ENCODE results near the gene ASCL2.

Gene ASCL2

DNA sequence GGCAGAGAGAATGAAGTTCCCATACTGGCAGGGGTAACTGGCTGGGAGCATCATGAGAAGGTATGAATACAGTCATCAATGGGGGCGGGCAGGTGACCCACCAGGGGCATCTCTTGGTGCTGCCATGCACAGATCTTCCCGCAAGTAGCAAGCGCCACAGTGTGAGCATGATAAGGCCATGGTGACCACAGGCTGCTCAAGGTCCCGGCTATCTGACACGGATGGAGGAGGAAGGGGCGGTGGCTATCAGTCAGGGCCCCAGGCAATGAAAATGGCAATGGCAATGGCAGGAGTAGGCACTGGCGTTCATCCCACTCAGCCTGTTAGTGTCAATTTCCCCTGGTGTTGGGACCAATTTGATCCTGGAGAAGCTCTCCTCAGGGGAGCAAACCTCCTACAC, 21.6 kb downstream of the ASCL2 start:
- peaks cover 30 to 35% of the 10 kb centered on the region in 2 experiments for H3K27me3 ChIP-seq (ENCODE audit: control insufficient read depth in 1 of 2, insufficient read depth in 1 of 2, low read length in 2 of 2)
- H3K23ac ChIP-seq (ENCODE audit: low read length in 2 of 2), result no peak overlapping the region
- no peak overlapping the region for H3K27ac ChIP-seq (ENCODE audit: low read length, poor library complexity, severe bottlenecking)
- no peak overlapping the region for H2BK15ac ChIP-seq (ENCODE audit: low read depth, poor library complexity, severe bottlenecking)
- H3K4me3 ChIP-seq (ENCODE audit: insufficient read depth in 1 of 2, low read depth in 1 of 2, low read length in 2 of 2), result no peak overlapping the region
- no peak overlapping the region for H4K8ac ChIP-seq (ENCODE audit: low read length)
- no peak overlapping the region for H2BK12ac ChIP-seq (ENCODE audit: low read length in 2 of 2)
- DNase-seq, result no peak
- H3K4me1 ChIP-seq (ENCODE audit: control insufficient read depth, insufficient read depth, low read depth, low read length), result no peaks in the 10 kb centered on the region
- H3K79me1 ChIP-seq (replicated peaks; ENCODE audit: low read length, poor library complexity, severe bottlenecking), result no peaks in the 10 kb centered on the region
- no peak overlapping the region for H3K9ac ChIP-seq (ENCODE audit: low read length)
- no peak overlapping the region for H3K18ac ChIP-seq (ENCODE audit: low read depth in 1 of 2, low read length in 2 of 2)
- no peak overlapping the region for H3K4ac ChIP-seq (ENCODE audit: low read depth in 1 of 2, low read length in 2 of 2)
- WGBS, result 86% methylated on average over 7 of the region's 7 CpGs
- H2AK5ac ChIP-seq (ENCODE audit: low read length, severe bottlenecking), result no peak overlapping the region
- no peak overlapping the region for H4K91ac ChIP-seq (ENCODE audit: low read length)
- no peak overlapping the region for H3K14ac ChIP-seq (ENCODE audit: low read length in 2 of 2)
- no peak overlapping the region for H2BK5ac ChIP-seq (ENCODE audit: low read depth, low read length, poor library complexity, severe bottlenecking)
- H3K36me3 ChIP-seq (ENCODE audit: control insufficient read depth in 1 of 2, insufficient read depth in 2 of 2, low read depth in 1 of 2, low read length in 2 of 2), result no peaks in the 10 kb centered on the region
- no peak overlapping the region for H2BK120ac ChIP-seq (ENCODE audit: low read depth, low read length)
- H3K9me3 ChIP-seq (ENCODE audit: control insufficient read depth, low read length), result no peaks in the 10 kb centered on the region
- no peak overlapping the region for H2AFZ ChIP-seq (ENCODE audit: low read depth, low read length)
- no peak overlapping the region for H3K4me2 ChIP-seq (ENCODE audit: low read length, poor library complexity, severe bottlenecking)

- 81% methylated on average over 11 of the region's 11 CpGs for WGBS
- Histone ChIP-seq H2AFZ (ENCODE audit: low read depth, low read length) (no peak overlapping the region), H2BK12ac (ENCODE audit: low read length in 2 of 2) (no peak overlapping the region), H3K18ac (ENCODE audit: low read depth in 1 of 2, low read length in 2 of 2) (no peak overlapping the region), H3K14ac (ENCODE audit: low read length in 2 of 2) (no peak overlapping the region), H3K9ac (ENCODE audit: low read length) (no peak overlapping the region), H2BK5ac (ENCODE audit: low read depth, low read length, poor library complexity, severe bottlenecking) (no peak overlapping the region), H3K79me1 (replicated peaks; ENCODE audit: low read length, poor library complexity, severe bottlenecking) (no peaks in the 10 kb centered on the region), H3K4me2 (ENCODE audit: low read length, poor library complexity, severe bottlenecking) (no peak overlapping the region), H2BK15ac (ENCODE audit: low read depth, poor library complexity, severe bottlenecking) (no peak overlapping the region), H3K27me3 (ENCODE audit: control insufficient read depth in 1 of 2, insufficient read depth in 1 of 2, low read length in 2 of 2) (peaks cover 32 to 36% of the 10 kb centered on the region in 2 experiments), H3K4me1 (ENCODE audit: control insufficient read depth, insufficient read depth, low read depth, low read length) (no peaks in the 10 kb centered on the region), H3K23ac (ENCODE audit: low read length in 2 of 2) (no peak overlapping the region), H4K8ac (ENCODE audit: low read length) (no peak overlapping the region), H3K4ac (ENCODE audit: low read depth in 1 of 2, low read length in 2 of 2) (no peak overlapping the region), H3K9me3 (ENCODE audit: control insufficient read depth, low read length) (no peaks in the 10 kb centered on the region), H2BK120ac (ENCODE audit: low read depth, low read length) (no peak overlapping the region), H3K36me3 (ENCODE audit: control insufficient read depth in 1 of 2, insufficient read depth in 2 of 2, low read depth in 1 of 2, low read length in 2 of 2) (no peaks in the 10 kb centered on the region), H4K91ac (ENCODE audit: low read length) (no peak overlapping the region), H2AK5ac (ENCODE audit: low read length, severe bottlenecking) (no peak overlapping the region), H3K27ac (ENCODE audit: low read length, poor library complexity, severe bottlenecking) (no peak overlapping the region), H3K4me3 (ENCODE audit: insufficient read depth in 1 of 2, low read depth in 1 of 2, low read length in 2 of 2) (no peak overlapping the region)
- DNase-seq, result no peak
Observed at GRCh38 chr11:2248242-2248641, 22.1 kb downstream of the ASCL2 start.

DNA sequence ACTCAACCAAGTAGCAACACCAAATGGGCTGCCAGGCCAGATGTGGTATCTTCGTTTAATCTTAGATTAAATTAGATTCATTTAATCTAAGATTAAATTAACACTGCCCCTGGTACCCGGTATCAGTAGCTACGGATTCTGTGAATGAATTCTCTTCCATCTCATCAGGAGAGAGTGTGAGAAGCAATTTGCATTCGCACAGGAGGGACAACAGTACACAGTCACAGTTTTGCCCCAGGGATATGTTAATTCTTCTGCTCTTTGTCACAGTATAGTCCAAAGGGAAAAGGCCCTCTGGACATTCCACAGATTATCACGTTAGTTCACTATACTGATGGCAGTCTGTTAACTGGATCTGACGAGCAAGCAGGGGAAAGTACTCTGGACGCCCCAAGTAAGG, 22.9 kb downstream of the ASCL2 start:
- H2AFZ ChIP-seq (ENCODE audit: low read depth, low read length), result no peak overlapping the region
- no peak overlapping the region for H2BK120ac ChIP-seq (ENCODE audit: low read depth, low read length)
- peaks cover 7% of the 10 kb centered on the region for H3K9me3 ChIP-seq (ENCODE audit: control insufficient read depth, low read length)
- no peak overlapping the region for H4K8ac ChIP-seq (ENCODE audit: low read length)
- H2BK15ac ChIP-seq (ENCODE audit: low read depth, poor library complexity, severe bottlenecking), result no peak overlapping the region
- DNase-seq, result no peak
- no peak overlapping the region for H3K27ac ChIP-seq (ENCODE audit: low read length, poor library complexity, severe bottlenecking)
- H3K23ac ChIP-seq (ENCODE audit: low read length in 2 of 2), result no peak overlapping the region
- H3K27me3 ChIP-seq (ENCODE audit: control insufficient read depth in 1 of 2, insufficient read depth in 1 of 2, low read length in 2 of 2), result peaks cover 32 to 36% of the 10 kb centered on the region in 2 experiments
- no peak overlapping the region for H2BK12ac ChIP-seq (ENCODE audit: low read length in 2 of 2)
- H3K18ac ChIP-seq (ENCODE audit: low read depth in 1 of 2, low read length in 2 of 2), result no peak overlapping the region
- H3K9ac ChIP-seq (ENCODE audit: low read length), result no peak overlapping the region
- no peaks in the 10 kb centered on the region for H3K36me3 ChIP-seq (ENCODE audit: control insufficient read depth in 1 of 2, insufficient read depth in 2 of 2, low read depth in 1 of 2, low read length in 2 of 2)
- H3K4ac ChIP-seq (ENCODE audit: low read depth in 1 of 2, low read length in 2 of 2), result no peak overlapping the region
- H3K4me1 ChIP-seq (ENCODE audit: control insufficient read depth, insufficient read depth, low read depth, low read length), result no peaks in the 10 kb centered on the region
- H2AK5ac ChIP-seq (ENCODE audit: low read length, severe bottlenecking), result no peak overlapping the region
- 79% methylated on average over 6 of the region's 7 CpGs for WGBS
- no peak overlapping the region for H2BK5ac ChIP-seq (ENCODE audit: low read depth, low read length, poor library complexity, severe bottlenecking)
- H3K4me3 ChIP-seq (ENCODE audit: insufficient read depth in 1 of 2, low read depth in 1 of 2, low read length in 2 of 2), result no peak overlapping the region
- no peak overlapping the region for H4K91ac ChIP-seq (ENCODE audit: low read length)
- no peaks in the 10 kb centered on the region for H3K79me1 ChIP-seq (replicated peaks; ENCODE audit: low read length, poor library complexity, severe bottlenecking)
- H3K4me2 ChIP-seq (ENCODE audit: low read length, poor library complexity, severe bottlenecking), result no peak overlapping the region
- no peak overlapping the region for H3K14ac ChIP-seq (ENCODE audit: low read length in 2 of 2)

- Histone ChIP-seq H3K9ac (ENCODE audit: low read length) (no peak overlapping the region), H3K36me3 (ENCODE audit: control insufficient read depth in 1 of 2, insufficient read depth in 2 of 2, low read depth in 1 of 2, low read length in 2 of 2) (no peaks in the 10 kb centered on the region), H3K9me3 (ENCODE audit: control insufficient read depth, low read length) (peaks cover 20% of the 10 kb centered on the region), H2BK12ac (ENCODE audit: low read length in 2 of 2) (no peak overlapping the region), H3K27ac (ENCODE audit: low read length, poor library complexity, severe bottlenecking) (no peak overlapping the region), H3K79me1 (replicated peaks; ENCODE audit: low read length, poor library complexity, severe bottlenecking) (no peaks in the 10 kb centered on the region), H2BK120ac (ENCODE audit: low read depth, low read length) (no peak overlapping the region), H3K23ac (ENCODE audit: low read length in 2 of 2) (no peak overlapping the region), H3K4me3 (ENCODE audit: insufficient read depth in 1 of 2, low read depth in 1 of 2, low read length in 2 of 2) (no peak overlapping the region), H3K4me1 (ENCODE audit: control insufficient read depth, insufficient read depth, low read depth, low read length) (no peaks in the 10 kb centered on the region), H4K91ac (ENCODE audit: low read length) (no peak overlapping the region), H3K4me2 (ENCODE audit: low read length, poor library complexity, severe bottlenecking) (no peak overlapping the region), H2AK5ac (ENCODE audit: low read length, severe bottlenecking) (no peak overlapping the region), H3K18ac (ENCODE audit: low read depth in 1 of 2, low read length in 2 of 2) (no peak overlapping the region), H3K14ac (ENCODE audit: low read length in 2 of 2) (no peak overlapping the region), H2AFZ (ENCODE audit: low read depth, low read length) (no peak overlapping the region), H3K4ac (ENCODE audit: low read depth in 1 of 2, low read length in 2 of 2) (no peak overlapping the region), H2BK15ac (ENCODE audit: low read depth, poor library complexity, severe bottlenecking) (no peak overlapping the region), H4K8ac (ENCODE audit: low read length) (no peak overlapping the region), H3K27me3 (ENCODE audit: control insufficient read depth in 1 of 2, insufficient read depth in 1 of 2, low read length in 2 of 2) (peaks cover 18 to 19% of the 10 kb centered on the region in 2 experiments), H2BK5ac (ENCODE audit: low read depth, low read length, poor library complexity, severe bottlenecking) (no peak overlapping the region)
- DNase-seq, result no peak
- WGBS, result 43% methylated on average over 2 of the region's 3 CpGs
Observed at GRCh38 chr11:2240834-2241233, 29.6 kb downstream of the ASCL2 start.

Data from mesenchymal stem cell (in vitro differentiated cells and primary cell).